GM10248 (cell line): Measurements from ENCODE around the gene PDIA2.

Experiments used
- CTCF ChIA-PET: fragments of 300-600 bp; sonication (Branson Sonifier 250); formaldehyde crosslinking; extraction: SDS; loops from one replicate; lab custom pipeline; 2021; ENCODE audit warnings: antibody characterized with exemption; lab: Yijun Ruan, JAX
- POLR2A ChIA-PET: fragments of 350-650 bp; sonication (Branson Sonifier 250); formaldehyde crosslinking; extraction: SDS; loops from one replicate; lab custom pipeline; 2020; ENCODE audit warnings: antibody characterized with exemption; lab: Yijun Ruan, JAX
- DNase-seq: peaks from one replicate; pipeline ENCODE4 v3.0.0; 2012; ENCODE audit errors: extremely low spot score
- TF ChIP-seq, protein P1 (sequence below): IDR thresholded peaks from 2 replicates; pipeline ENCODE4 v1.5.1; 2012; ENCODE audit warnings: mild to moderate bottlenecking, low read depth; ENCODE audit errors: extremely low read depth, missing control alignments, control extremely low read depth

The PDIA2 gene

DNA sequence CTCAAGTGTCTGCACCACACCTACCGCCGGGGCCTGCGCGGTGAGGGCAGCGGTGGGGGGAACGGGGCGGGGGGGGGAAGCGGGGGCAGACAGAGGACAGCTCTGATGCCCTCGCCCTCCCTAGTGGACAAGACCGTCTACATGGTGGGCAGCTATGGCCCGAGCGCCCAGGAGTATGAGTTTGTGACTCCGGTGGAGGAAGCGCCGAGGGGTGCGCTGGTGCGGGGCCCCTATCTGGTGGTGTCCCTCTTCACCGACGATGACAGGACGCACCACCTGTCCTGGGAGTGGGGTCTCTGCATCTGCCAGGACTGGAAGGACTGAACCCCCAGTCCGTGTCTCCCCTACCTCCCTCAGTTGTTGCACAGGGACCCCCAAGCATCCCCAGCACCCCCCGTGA lies 473 bp upstream of the PDIA2 start:
- no peak for DNase-seq
- ChIA-PET CTCF (interaction anchor here (1.2 kb wide), 1 partner anchor 12 kb away, joined by 3 read pairs; no protein-coding TSS in a partner anchor), POLR2A (no interaction called here)
- TF ChIP-seq, protein P1, sequence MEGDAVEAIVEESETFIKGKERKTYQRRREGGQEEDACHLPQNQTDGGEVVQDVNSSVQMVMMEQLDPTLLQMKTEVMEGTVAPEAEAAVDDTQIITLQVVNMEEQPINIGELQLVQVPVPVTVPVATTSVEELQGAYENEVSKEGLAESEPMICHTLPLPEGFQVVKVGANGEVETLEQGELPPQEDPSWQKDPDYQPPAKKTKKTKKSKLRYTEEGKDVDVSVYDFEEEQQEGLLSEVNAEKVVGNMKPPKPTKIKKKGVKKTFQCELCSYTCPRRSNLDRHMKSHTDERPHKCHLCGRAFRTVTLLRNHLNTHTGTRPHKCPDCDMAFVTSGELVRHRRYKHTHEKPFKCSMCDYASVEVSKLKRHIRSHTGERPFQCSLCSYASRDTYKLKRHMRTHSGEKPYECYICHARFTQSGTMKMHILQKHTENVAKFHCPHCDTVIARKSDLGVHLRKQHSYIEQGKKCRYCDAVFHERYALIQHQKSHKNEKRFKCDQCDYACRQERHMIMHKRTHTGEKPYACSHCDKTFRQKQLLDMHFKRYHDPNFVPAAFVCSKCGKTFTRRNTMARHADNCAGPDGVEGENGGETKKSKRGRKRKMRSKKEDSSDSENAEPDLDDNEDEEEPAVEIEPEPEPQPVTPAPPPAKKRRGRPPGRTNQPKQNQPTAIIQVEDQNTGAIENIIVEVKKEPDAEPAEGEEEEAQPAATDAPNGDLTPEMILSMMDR = no peak

DNA sequence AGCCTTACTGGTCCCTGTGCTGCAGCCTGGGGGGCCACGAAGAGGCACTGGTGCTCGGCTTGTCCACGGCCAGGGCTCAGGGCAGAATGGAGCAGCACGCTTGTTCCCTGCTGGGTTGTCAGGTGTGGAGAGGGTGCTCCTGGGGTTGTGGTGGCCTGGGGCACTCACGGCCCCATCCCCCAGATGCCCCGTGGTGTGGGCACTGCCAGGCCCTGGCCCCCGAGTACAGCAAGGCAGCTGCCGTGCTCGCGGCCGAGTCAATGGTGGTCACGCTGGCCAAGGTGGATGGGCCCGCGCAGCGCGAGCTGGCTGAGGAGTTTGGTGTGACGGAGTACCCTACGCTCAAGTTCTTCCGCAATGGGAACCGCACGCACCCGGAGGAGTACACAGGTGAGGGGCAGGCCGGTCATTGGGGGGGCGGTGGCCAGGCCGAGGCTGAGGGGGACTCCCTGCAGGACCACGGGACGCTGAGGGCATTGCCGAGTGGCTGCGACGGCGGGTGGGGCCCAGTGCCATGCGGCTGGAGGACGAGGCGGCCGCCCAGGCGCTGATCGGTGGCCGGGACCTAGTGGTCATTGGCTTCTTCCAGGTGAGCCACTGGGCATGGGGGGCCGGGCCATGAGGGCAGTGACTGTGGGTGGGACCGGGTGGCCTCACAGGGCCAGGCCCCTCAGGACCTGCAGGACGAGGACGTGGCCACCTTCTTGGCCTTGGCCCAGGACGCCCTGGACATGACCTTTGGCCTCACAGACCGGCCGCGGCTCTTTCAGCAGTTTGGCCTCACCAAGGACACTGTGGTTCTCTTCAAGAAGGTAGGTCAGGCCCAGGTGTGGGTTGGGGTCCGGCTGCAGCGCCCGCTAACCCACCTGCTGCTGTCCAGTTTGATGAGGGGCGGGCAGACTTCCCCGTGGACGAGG lies 1.5 kb downstream of the PDIA2 start:
- TF ChIP-seq, protein P1 = no peak
- CTCF ChIA-PET = no interaction called here
- POLR2A ChIA-PET = no interaction called here
- no peak for DNase-seq

DNA sequence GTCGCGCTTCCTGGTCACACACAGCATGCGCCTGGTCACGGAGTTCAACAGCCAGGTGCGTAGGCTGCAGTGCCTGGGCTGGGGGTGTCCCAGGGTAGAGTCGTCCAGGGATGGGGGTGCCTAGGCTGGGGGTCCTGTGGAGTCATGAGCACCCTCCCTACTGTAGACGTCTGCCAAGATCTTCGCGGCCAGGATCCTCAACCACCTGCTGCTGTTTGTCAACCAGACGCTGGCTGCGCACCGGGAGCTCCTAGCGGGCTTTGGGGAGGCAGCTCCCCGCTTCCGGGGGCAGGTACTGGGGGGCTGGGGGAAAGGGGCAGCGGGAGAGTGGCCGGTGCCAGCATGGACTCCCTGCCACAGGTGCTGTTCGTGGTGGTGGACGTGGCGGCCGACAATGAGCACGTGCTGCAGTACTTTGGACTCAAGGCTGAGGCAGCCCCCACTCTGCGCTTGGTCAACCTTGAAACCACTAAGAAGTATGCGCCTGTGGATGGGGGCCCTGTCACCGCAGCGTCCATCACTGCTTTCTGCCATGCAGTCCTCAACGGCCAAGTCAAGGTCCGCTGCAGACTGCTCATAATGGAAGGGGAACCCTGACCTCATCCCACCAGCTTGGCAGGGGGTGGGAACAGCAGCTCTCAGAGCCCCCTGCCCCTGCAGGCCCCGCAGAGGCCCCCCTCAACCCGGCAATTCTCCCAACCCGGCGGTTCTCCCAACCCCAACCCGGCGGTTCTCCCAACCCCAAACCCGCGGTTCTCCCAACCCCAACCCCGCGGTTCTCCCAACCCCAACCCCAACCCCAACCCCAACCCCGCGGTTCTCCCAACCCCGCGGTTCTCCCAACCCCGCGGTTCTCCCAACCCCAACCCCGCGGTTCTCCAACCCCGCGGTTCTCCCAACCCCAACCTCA lies 2.4 kb downstream of the PDIA2 start:
- TF ChIP-seq, protein P1 = no peak
- ChIA-PET POLR2A (no interaction called here), CTCF (no interaction called here)
- DNase-seq = no peak

DNA sequence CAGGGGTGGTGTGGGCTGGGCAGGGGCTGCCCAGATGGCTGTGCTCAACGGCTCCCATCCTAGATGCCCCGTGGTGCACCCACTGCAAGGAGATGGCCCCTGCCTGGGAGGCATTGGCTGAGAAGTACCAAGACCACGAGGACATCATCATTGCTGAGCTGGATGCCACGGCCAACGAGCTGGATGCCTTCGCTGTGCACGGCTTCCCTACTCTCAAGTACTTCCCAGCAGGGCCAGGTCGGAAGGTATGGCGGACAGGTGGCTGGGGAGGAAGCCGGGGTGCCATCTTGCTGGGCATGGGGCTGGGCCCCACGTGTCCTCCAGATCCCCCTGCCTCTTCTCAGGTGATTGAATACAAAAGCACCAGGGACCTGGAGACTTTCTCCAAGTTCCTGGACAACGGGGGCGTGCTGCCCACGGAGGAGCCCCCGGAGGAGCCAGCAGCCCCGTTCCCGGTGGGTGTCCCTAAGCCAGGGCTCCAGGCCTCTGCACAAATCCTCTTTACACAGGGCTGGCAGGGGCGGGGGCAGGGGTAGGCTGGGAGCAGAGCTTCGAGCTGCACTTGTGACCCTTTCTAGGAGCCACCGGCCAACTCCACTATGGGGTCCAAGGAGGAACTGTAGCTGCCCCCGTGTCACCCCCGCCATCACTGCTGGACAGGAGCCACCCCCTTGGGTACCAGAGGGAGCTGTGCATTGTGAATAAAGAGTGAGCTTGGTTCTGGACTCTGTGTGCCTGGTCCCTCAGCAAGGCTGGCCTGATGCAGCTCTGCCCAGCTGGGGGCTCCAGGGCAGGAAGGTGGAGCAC lies 3.7 kb downstream of the PDIA2 start:
- no peak for DNase-seq
- CTCF ChIA-PET = interaction anchor here (1.0 to 1.3 kb wide), 2 partner anchors 22 to 180 kb away, joined by 3 read pairs; no protein-coding TSS in a partner anchor
- TF ChIP-seq, protein P1 = no peak
- POLR2A ChIA-PET = no interaction called here

DNA sequence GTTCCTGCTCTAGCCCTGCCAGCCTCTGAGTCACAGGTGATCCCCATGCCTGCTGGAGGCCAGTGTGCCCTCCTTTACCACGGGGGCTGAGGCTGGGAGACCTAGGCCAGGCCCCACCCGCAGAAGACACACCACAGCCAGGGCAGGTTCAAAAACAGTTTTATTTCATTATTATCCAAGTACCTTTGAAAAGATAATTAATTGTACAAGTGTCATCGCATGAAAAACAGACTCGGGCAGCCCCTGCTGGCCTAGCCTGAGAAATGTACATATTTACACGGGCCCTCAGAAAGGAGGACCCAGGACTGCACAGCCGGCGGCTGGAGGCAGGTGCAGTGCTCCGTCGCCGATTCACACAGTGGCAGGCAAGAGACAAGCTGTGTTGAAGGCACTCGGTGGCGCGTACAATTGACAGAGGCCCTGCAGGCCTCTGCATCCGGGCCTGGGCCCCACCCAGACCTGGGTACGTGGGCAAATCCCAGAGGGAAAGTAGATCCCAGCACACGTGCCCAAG lies 4.4 kb downstream of the PDIA2 start:
- no peak for DNase-seq
- TF ChIP-seq, protein P1 = no peak
- ChIA-PET CTCF (interaction anchor here (1.0 to 1.3 kb wide), 2 partner anchors 22 to 180 kb away, joined by 3 read pairs; no protein-coding TSS in a partner anchor), POLR2A (no interaction called here)
